Fibroblast of skin of left quadriceps (primary cell): ENCODE data around the gene TNFRSF12A.

Source experiments
- DNase-seq, 2 experiments: peaks; one replicate each; pipeline ENCODE4 v3.0.0-alpha.2; 2013; ENCODE audit warnings: low read depth in 2 of 2

Gene TNFRSF12A, protein sequence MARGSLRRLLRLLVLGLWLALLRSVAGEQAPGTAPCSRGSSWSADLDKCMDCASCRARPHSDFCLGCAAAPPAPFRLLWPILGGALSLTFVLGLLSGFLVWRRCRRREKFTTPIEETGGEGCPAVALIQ

DNA sequence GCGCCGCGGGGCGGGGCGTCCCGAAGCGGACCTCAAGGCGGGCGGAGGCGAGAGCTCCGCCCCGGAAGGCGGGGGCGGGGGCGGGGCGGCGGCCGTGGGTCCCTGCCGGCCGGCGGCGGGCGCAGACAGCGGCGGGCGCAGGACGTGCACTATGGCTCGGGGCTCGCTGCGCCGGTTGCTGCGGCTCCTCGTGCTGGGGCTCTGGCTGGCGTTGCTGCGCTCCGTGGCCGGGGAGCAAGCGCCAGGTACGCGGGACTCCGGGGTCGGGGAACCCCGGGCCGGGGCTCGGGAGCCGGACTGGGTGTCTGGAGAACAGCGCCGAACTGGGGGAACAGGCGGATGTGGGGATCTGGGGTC lies at the start of gene TNFRSF12A:
Gene TNFRSF12A (plus strand): TSS at position 122 of the 357 bp plus-strand sequence. CDS start 30 bp downstream, at position 152.
- peak in 1 of 2 experiments; percentile 58 for DNase-seq

- no peak for DNase-seq
Measured at GRCh38 chr16:2970563-2970962, 49.6 kb upstream of the TNFRSF12A start.

GRCh38 chr16:2971134-2971984 lies 48.8 kb upstream of the TNFRSF12A start:
- DNase-seq, result no peak

DNA sequence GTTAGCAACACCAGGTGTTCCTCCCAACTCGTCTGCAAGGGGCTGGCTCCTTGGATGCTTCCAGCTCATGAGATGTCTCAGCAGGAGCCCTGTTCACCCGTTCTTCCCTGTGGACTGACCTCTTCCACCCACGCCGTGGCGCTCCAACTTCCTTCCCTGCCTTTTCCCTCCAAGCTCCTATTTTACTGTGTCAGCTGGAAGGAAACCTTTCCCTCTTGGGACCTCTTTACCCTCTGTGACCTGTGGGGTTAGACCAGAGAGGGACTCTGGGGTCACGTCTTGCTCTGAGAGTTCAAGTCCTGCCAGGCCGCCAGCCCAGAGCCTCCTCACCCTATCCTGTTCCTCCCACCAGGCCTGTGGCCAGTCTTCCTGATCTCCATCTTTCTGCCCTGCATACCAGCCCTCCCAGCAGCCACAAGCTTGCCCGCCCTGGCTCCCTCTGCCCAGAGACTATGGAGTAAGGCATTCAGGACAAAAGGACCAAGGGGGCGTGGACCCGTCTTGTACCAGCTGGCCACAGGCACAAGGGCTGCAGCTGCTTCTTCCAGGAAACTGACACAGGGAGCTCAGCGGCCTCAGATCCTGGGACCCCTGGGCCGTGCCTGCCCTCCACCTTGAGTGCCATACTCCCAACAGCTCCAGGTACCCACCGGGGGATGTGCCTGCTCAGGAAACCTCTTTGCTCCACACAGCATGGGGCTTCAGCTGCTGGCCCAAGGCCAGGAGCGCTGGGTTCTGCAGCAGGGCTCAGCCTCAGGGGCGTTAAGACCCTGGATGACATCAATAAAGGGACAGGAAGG lies 48.0 kb upstream of the TNFRSF12A start:
- DNase-seq, result no peak

GRCh38 chr16:2973093-2973492 lies 47.1 kb upstream of the TNFRSF12A start:
- no peak for DNase-seq

GRCh38 chr16:2973605-2974318 lies 46.4 kb upstream of the TNFRSF12A start:
- DNase-seq, result no peak

DNA sequence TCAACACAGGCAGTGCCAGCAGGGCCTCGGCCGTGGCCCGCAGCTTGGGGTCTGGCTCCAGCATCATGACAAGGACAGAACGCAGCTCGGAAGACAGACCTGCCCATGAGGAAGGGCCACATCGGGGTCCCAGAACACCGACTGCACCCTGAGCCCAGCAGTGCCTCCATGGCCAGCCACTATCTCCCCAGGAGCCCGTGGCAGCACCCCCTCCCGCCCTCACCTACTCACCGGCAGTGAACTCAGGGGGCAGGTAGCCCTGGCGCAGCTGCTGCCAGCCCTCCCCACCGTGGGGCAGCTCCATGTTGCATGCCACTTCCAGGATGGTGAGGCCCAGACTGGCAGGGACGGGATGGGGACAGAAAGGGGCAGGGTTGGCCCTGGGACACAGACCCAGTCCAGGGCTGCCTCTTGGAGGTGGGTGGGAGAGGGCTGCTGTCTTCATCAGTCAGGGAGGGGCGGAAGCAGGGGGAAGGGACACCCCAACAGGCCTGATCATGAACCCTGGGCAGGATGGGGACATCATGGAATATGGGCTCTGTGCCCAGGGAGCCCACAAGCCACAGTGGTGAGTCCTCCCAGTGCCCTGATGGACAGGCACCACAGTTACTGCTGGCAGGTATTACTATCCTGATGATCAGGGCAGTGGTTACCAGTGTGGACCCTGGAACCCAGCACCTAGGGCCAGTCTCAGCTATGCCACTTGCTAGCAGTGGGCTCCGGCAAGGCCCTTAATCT lies 45.7 kb upstream of the TNFRSF12A start:
- no peak for DNase-seq

- DNase-seq, result no peak
Measured at GRCh38 chr16:2975161-2975795, 44.9 kb upstream of the TNFRSF12A start.

- DNase-seq, result no peak
Measured at GRCh38 chr16:2976201-2976600, 44.0 kb upstream of the TNFRSF12A start.

DNA sequence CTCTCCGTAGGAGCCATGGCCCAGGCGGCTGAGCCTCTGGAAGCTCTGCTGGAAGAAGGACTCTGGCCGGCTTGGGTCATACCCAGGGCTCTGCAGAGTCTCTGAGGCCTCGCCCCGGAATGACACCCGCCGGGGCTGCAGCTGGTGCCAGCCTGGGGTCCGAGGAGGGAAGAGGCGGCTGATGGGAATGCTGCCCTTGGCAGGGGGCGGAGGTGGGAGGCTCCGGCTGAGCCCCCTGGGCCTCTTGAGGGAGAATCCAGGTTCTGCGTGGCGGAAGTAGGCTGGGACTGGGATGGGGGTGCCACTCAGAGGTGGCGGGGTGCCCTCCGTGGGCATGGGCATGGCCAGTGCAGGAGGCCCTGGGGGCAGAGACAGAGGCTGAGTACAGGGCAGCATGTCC lies 43.5 kb upstream of the TNFRSF12A start:
- DNase-seq, result no peak

DNA sequence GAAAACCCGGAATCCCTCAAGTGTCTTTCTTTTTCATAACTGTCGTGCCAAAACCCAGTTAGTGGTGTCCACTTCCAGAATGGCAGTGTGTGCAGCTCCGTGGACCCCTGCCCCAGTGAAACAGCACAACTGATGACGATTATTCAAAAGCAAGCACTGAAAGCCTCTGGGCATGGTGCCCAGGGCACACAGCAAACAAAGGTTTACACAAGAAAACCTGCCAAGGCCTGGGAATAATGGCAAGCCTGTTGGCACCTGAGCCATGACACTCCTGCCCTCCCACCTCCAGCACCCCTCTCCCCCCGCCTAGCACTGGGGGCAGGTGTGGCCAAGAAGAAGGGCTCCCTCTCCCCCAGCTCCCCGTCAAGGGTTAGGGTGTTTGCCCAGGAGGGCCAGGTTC lies 42.7 kb upstream of the TNFRSF12A start:
- DNase-seq, result no peak

DNA sequence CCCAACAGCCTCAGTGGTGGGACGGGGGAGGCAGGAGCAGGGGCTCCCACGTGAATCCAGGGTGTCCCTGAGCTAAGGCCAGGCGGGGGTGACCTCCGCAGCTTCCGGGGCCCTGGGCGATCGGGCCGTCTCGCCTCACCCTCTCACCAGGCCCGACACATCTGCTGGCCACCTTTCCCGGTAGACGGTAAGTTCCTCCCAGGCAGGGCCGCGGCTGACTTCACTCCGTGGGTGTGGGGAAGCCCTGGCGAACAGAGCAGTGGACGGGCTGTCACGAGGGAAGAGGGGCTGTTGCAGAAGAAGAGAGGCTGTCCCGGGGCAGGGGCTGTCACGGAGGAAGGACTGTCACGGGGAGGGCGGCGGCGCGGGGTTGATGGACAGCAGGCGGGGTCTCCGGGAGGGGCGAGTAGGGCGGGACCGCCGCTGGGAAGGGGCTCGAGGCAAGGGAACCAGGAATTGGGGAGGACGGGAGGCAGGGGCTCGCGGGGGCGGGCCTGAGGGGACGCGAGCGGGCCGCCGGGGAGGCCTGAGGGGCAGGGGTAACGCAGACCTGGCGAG lies 40.4 kb upstream of the TNFRSF12A start:
- no peak for DNase-seq

DNA sequence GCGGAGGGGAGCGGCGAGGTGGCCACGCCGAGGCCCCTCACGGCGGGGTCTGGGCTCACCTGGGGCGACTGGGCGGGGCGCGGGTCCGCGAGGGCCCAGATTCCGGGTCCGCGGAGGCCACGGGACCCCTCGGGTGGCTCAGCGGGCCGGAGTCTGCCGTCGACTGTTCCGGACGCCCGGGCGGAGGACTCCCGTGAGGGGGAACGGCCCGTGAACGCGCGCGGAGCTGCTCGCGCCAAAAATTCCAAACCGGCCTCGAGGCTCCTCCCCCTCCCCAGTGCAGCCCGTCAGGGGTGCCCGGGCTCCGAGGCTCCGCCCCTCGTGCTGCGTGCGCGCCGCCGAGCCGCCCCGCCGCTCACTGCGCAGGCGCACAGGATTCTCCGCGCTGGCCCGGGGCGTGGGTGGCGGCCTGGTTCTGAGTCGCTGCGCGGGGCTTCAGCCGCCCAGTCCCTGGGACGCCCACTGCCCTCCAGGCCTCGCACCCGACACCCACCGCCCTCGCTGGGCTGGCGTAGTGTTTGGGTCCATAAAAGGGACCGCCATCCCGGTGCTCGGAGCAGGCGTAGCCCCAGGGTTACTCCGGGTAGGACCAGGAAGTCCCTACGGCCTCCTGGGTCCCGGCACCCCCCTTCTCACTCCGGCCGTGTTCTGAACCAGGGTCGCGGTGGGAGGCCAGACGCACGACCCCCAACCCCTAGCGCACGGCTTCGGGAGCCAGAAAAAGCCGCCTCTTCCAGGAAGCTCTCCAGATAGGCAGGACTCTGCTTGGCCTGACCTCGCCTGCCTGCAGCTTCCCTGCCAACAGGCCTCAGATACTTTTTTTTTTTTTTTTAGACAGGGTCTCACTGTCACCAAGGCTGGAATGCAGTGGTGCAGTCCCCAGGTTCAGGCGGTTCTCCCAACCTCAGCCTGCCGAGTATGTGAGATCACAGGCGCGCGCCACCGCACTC lies 39.7 kb upstream of the TNFRSF12A start, which contains the start of gene PKMYT1:
Gene PKMYT1 (minus strand): TSS at position 220 of the 950 bp plus-strand sequence. CDS start 789 bp downstream, outside the sequence.
- DNase-seq, result peak; percentile 66 to 67

GRCh38 chr16:2981177-2981898 lies 38.8 kb upstream of the TNFRSF12A start:
- DNase-seq, result no peak

GRCh38 chr16:2981899-2982250 lies 38.3 kb upstream of the TNFRSF12A start:
- no peak for DNase-seq

- no peak for DNase-seq
Measured at GRCh38 chr16:2982402-2982801, 37.8 kb upstream of the TNFRSF12A start.

DNA sequence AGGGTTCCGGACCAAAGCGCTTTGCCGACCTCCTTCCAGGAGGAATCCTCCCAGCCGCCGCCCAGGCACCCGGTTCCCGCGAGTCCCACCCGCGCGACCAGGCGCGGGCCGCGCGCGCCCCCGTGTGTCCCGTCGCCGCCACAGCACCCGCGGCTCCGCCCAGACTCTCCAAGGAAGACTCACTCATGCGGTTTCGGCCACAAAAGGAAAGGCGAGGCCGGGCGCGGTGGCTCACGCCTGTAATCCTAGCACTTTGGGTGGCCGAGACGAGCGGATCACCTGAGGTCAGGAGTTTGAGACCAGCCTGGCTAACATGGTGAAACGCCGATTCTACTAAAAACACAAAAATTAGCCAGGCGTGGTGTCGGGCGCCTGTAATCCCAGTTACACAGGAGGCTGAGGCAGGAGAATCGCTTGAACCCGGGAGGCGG lies 36.4 kb upstream of the TNFRSF12A start:
- DNase-seq, result peak; percentile 46 to 56

- no peak for DNase-seq
Measured at GRCh38 chr16:2985462-2985861, 34.7 kb upstream of the TNFRSF12A start.
